ENCODE measurements around the gene SETD6.

DNA sequence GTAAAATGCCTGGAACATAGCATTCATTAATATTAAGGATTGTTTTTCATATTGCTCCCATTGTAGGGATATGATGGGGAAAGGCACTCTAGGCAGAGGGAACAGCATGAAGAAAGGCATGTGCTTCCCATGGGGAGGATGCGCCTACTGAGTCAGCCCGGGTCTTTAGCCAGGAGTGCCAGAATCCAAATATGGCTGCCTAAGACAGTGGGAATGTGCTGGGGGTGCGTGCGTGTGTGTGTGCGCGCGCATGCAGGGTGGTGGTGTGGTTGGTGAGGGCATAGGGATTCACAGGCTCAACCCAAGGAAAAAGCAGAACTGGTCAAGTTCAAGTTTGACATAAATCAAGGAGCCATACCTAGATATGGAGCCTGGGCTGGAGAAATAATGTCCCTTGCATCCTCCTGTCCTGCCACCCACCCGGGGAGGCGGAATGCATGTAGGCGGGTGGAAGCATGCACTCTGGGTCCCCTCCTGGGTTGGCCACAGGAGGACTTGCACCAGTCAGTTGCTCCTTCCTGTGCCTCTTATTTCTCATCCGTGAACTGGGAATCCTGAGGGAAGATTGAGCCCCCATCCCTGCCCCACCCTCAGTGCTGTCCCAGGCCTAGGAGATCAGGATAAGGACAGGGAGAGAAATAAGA, 34.0 kb upstream of the SETD6 start:
- TF ChIP-seq CTCF (conservative IDR thresholded peaks at IDR 0.05 in 1 of 2, IDR thresholded peaks at IDR 0.05 in 1 of 2; ENCODE audit: low read depth in 1 of 2, low read length in 2 of 2) = no peak
- no peak for TF ChIP-seq EZH2 (IDR thresholded peaks at IDR 0.05; ENCODE audit: low read length, missing control alignments)
